Neural progenitor cell (in vitro differentiated cells): ENCODE measurements around the gene RFX7.

ENCODE experiments used
- EZH2phosphoT487 ChIP-seq: fragments of 200-600 bp; sonication (generic); IDR thresholded peaks from 2 replicates; pipeline ENCODE4 v1.6.1; 2017; ENCODE audit warnings: antibody characterized with exemption
- TF ChIP-seq, protein P1 (sequence below): fragments of 200-600 bp; sonication (generic); IDR thresholded peaks from 2 replicates; pipeline ENCODE4 v1.5.1; 2017; ENCODE audit warnings: antibody characterized with exemption, mild to moderate bottlenecking

GRCh38 chr15:56273724-56274123 lies 30.0 kb upstream of the RFX7 start:
- TF ChIP-seq, protein P1, sequence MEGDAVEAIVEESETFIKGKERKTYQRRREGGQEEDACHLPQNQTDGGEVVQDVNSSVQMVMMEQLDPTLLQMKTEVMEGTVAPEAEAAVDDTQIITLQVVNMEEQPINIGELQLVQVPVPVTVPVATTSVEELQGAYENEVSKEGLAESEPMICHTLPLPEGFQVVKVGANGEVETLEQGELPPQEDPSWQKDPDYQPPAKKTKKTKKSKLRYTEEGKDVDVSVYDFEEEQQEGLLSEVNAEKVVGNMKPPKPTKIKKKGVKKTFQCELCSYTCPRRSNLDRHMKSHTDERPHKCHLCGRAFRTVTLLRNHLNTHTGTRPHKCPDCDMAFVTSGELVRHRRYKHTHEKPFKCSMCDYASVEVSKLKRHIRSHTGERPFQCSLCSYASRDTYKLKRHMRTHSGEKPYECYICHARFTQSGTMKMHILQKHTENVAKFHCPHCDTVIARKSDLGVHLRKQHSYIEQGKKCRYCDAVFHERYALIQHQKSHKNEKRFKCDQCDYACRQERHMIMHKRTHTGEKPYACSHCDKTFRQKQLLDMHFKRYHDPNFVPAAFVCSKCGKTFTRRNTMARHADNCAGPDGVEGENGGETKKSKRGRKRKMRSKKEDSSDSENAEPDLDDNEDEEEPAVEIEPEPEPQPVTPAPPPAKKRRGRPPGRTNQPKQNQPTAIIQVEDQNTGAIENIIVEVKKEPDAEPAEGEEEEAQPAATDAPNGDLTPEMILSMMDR: no peak
- no peak for TF ChIP-seq EZH2phosphoT487
